Measurements from ENCODE around the gene KRTAP4-1.
"Not testable (repeated sequence)": the region's sequence is repeated elsewhere in the genome, so short reads cannot be mapped to it uniquely, and the experiment has no call there.

The KRTAP4-1 gene

GRCh38 chr17:41184480-41184961 is at the start of gene KRTAP4-1:
KRTAP4-1 (minus strand) TSS chr17:41184911; CDS start chr17:41184854, 57 bp downstream.
- DNase-seq, result no peak

GRCh38 chr17:41232399-41233105 is 47.8 kb upstream of the KRTAP4-1 start, which contains the start of gene KRTAP9-3:
KRTAP9-3 (plus strand) TSS chr17:41232449; CDS start chr17:41232502, 53 bp downstream.
- not testable (repeated sequence) for DNase-seq

GRCh38 chr17:41231731-41232130 is 47.0 kb upstream of the KRTAP4-1 start:
- no peak for DNase-seq

GRCh38 chr17:41230094-41230493 is 45.4 kb upstream of the KRTAP4-1 start:
- no peak for DNase-seq

GRCh38 chr17:41226598-41227095 is 41.9 kb upstream of the KRTAP4-1 start, which contains the start of gene KRTAP9-2:
KRTAP9-2 (plus strand) TSS chr17:41226648; CDS start chr17:41226655, 7 bp downstream.
- DNase-seq, result not testable (repeated sequence)

GRCh38 chr17:41226051-41226450 is 41.3 kb upstream of the KRTAP4-1 start:
- no peak for DNase-seq

- no peak for DNase-seq
These were observed 39.1 kb upstream of the KRTAP4-1 start for GRCh38 chr17:41223821-41224220.

- no peak for DNase-seq
These were observed 31.0 kb upstream of the KRTAP4-1 start for GRCh38 chr17:41215681-41216080.

- DNase-seq, result no peak
These were observed 27.9 kb upstream of the KRTAP4-1 start for GRCh38 chr17:41212524-41213169.

- no peak for DNase-seq
These were observed 27.2 kb upstream of the KRTAP4-1 start for GRCh38 chr17:41211845-41212466.

- no peak for DNase-seq
These were observed 14.8 kb upstream of the KRTAP4-1 start for GRCh38 chr17:41199421-41200078.

- DNase-seq, result no peak
These were observed 11.4 kb upstream of the KRTAP4-1 start for GRCh38 chr17:41196068-41196467.

- no peak for DNase-seq
These were observed 5.6 kb upstream of the KRTAP4-1 start for GRCh38 chr17:41190328-41190727.

- DNase-seq, result not testable (repeated sequence)
These were observed 5.2 kb upstream of the KRTAP4-1 start, which contains the start of gene KRTAP9-1 for GRCh38 chr17:41189837-41190318. KRTAP9-1 (plus strand) TSS chr17:41189887; CDS start chr17:41189887, 0 bp downstream.

GRCh38 chr17:41186872-41187271 is 2.2 kb upstream of the KRTAP4-1 start:
- no peak for DNase-seq

- no peak for DNase-seq
These were observed 290 bp upstream of the KRTAP4-1 start for GRCh38 chr17:41185001-41185400.

GRCh38 chr17:41178843-41179616 is 5.7 kb downstream of the KRTAP4-1 start:
- DNase-seq, result no peak

GRCh38 chr17:41178341-41178740 is 6.4 kb downstream of the KRTAP4-1 start:
- no peak for DNase-seq

GRCh38 chr17:41177727-41178271 is 6.9 kb downstream of the KRTAP4-1 start, which contains the start of gene KRTAP4-2:
KRTAP4-2 (minus strand) TSS chr17:41178221; CDS start chr17:41178164, 57 bp downstream.
- DNase-seq, result no peak

GRCh38 chr17:41176744-41177387 is 7.8 kb downstream of the KRTAP4-1 start:
- no peak for DNase-seq

GRCh38 chr17:41171886-41172285 is 12.8 kb downstream of the KRTAP4-1 start:
- no peak for DNase-seq
